Activated B cell treated with CpG ODN at 0.5 μM for 24 hours (primary cell): ENCODE results near the gene DOCK2. TPM values are rescaled to one million over a fixed set of nuclear protein-coding genes. Genes with fewer than 3 reads are reported as not detected.

Experiments
- ATAC-seq: fragments of 200-7000 bp; cut with Tn5 transposase; one replicate; pipeline ENCODE4 v1.10.0; 2021; ENCODE audit warnings: low read depth, mild to moderate bottlenecking, moderate library complexity
- CTCF ChIA-PET: fragments of 350-600 bp; sonication (Branson Sonifier 250); formaldehyde crosslinking; loops from one replicate; lab custom pipeline; 2021; ENCODE audit warnings: antibody characterized with exemption; lab: Charles Lee
- POLR2A ChIA-PET: fragments of 350-600 bp; sonication (Branson Sonifier 250); formaldehyde crosslinking; loops from one replicate; lab custom pipeline; 2021; ENCODE audit warnings: antibody characterized with exemption; lab: Charles Lee
- DNase-seq: peaks from one replicate; pipeline ENCODE4 v3.0.0; 2022
- H3K27ac Mint-ChIP-seq: one replicate; pipeline ENCODE4 v1.8.0; 2020; ENCODE audit warnings: mixed read lengths
- H3K27me3 Mint-ChIP-seq: one replicate; pipeline ENCODE4 v1.8.0; 2021; ENCODE audit warnings: mixed read lengths
- H3K36me3 Mint-ChIP-seq: one replicate; pipeline ENCODE4 v1.8.0; 2021; ENCODE audit warnings: low read depth, mixed read lengths
- H3K4me1 Mint-ChIP-seq: one replicate; pipeline ENCODE4 v1.8.0; 2021; ENCODE audit warnings: mixed read lengths
- H3K4me3 Mint-ChIP-seq: one replicate; pipeline ENCODE4 v1.8.0; 2020; ENCODE audit warnings: mild to moderate bottlenecking, mixed read lengths
- H3K9me3 Mint-ChIP-seq: one replicate; pipeline ENCODE4 v1.8.0; 2020; ENCODE audit warnings: mixed read lengths
- intact Hi-C: fragments of 100-400 bp; cut with micrococcal nuclease; formaldehyde crosslinking; loops from one replicate; pipeline ENCODE4 v1.15.1; 2024
- total RNA-seq: library from RNA; stranded (reverse); gene quantifications from 2 replicates; pipeline ENCODE4 v1.2.3, GENCODE V29; 2022
- TF ChIP-seq, protein P1 (sequence below): fragments of 200-600 bp; IDR thresholded peaks from one replicate; pipeline ENCODE4 v1.8.0; 2022; ENCODE audit warnings: antibody characterized with exemption, mild to moderate bottlenecking

DOCK2 gene
- total RNA-seq, 1 donor from 2014 or later = 344 TPM

DNA sequence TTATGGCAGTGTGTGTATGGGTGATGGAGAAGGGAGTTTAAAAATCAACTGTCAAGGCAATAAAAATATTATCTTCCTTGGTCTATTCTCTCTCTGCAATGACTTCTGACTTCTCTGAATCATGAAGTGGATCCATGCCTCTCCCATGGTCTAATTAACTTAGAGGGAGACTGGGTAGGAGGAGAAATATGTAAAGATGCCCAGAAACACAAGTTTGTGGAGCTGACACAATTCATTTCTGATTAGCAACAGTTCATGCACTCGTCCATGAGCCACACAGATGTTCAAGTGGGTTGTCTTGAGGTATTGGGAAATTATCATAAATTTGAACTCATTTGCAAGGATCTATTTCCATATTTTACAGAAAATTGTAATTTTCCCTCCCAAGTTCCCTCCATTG lies 305.1 kb downstream of the DOCK2 start:
- H3K27ac Mint-ChIP-seq = no peak overlapping the region
- no peak for DNase-seq
- peaks cover 48% of the 10 kb centered on the region for H3K36me3 Mint-ChIP-seq
- H3K9me3 Mint-ChIP-seq = no peaks in the 10 kb centered on the region
- no peak overlapping the region for H3K4me3 Mint-ChIP-seq
- TF ChIP-seq, protein P1, sequence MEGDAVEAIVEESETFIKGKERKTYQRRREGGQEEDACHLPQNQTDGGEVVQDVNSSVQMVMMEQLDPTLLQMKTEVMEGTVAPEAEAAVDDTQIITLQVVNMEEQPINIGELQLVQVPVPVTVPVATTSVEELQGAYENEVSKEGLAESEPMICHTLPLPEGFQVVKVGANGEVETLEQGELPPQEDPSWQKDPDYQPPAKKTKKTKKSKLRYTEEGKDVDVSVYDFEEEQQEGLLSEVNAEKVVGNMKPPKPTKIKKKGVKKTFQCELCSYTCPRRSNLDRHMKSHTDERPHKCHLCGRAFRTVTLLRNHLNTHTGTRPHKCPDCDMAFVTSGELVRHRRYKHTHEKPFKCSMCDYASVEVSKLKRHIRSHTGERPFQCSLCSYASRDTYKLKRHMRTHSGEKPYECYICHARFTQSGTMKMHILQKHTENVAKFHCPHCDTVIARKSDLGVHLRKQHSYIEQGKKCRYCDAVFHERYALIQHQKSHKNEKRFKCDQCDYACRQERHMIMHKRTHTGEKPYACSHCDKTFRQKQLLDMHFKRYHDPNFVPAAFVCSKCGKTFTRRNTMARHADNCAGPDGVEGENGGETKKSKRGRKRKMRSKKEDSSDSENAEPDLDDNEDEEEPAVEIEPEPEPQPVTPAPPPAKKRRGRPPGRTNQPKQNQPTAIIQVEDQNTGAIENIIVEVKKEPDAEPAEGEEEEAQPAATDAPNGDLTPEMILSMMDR = no peak
- ChIA-PET POLR2A (no interaction called here), CTCF (no interaction called here)
- H3K4me1 Mint-ChIP-seq = peaks cover 9% of the 10 kb centered on the region
- intact Hi-C loops = no loop called here
- no peak for ATAC-seq
- H3K27me3 Mint-ChIP-seq = no peaks in the 10 kb centered on the region

DNA sequence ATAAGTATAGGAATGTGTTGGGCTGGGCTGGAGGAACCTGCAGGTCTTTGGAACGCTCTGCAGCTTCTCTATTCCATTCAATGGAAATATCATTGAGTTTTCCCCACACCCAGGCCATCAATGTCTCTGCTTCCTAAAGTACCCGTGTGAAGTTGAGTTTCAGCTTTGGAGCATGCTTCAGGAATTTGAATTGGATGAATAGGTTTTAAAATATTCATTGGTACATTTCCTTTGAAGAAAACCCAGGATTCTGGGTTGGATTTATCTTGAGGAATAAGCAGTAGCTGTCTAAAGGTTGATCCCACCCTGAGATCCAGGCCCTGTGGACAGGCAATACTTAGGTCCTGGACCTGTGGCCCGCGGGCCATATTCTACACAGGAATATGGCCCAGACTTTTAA lies 306.0 kb downstream of the DOCK2 start:
- Mint-ChIP-seq H3K27me3 (no peaks in the 10 kb centered on the region), H3K4me3 (no peak overlapping the region), H3K36me3 (peaks cover 50% of the 10 kb centered on the region), H3K9me3 (no peaks in the 10 kb centered on the region), H3K27ac (no peak overlapping the region), H3K4me1 (peaks cover 9% of the 10 kb centered on the region)
- intact Hi-C loops = no loop called here
- TF ChIP-seq, protein P1 = no peak
- DNase-seq = no peak
- no peak for ATAC-seq
- ChIA-PET CTCF (no interaction called here), POLR2A (interaction anchor here (0.6 kb wide), 1 partner anchor 10 kb away, joined by 3 read pairs; no protein-coding TSS in a partner anchor)

DNA sequence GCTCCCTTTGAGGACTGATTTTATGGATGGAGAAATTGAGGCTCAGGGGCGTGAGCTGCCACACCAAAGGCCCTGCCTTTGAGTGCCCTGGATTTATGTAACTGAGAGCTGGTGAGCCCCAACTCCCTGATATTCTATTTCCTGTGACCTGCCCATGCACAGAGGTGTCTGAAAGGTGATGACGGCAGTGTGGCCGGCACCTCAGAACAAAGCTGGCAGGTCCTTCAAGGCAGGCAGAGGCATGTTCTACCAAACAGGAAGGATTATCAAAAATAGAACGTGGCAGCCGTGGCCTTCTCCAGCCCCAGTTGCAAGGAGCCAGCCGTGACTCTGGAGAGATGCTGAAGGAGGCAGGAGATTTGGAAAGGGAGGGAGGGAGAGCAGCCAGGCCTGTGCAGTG lies 307.0 kb downstream of the DOCK2 start:
- Mint-ChIP-seq H3K27me3 (no peaks in the 10 kb centered on the region), H3K4me3 (no peak overlapping the region), H3K27ac (no peak overlapping the region), H3K4me1 (peaks cover 9% of the 10 kb centered on the region), H3K9me3 (no peaks in the 10 kb centered on the region), H3K36me3 (peaks cover 54% of the 10 kb centered on the region)
- intact Hi-C loops = no loop called here
- ATAC-seq (no peak), DNase-seq (no peak)
- ChIA-PET CTCF (no interaction called here), POLR2A (no interaction called here)
- TF ChIP-seq, protein P1 = no peak

DNA sequence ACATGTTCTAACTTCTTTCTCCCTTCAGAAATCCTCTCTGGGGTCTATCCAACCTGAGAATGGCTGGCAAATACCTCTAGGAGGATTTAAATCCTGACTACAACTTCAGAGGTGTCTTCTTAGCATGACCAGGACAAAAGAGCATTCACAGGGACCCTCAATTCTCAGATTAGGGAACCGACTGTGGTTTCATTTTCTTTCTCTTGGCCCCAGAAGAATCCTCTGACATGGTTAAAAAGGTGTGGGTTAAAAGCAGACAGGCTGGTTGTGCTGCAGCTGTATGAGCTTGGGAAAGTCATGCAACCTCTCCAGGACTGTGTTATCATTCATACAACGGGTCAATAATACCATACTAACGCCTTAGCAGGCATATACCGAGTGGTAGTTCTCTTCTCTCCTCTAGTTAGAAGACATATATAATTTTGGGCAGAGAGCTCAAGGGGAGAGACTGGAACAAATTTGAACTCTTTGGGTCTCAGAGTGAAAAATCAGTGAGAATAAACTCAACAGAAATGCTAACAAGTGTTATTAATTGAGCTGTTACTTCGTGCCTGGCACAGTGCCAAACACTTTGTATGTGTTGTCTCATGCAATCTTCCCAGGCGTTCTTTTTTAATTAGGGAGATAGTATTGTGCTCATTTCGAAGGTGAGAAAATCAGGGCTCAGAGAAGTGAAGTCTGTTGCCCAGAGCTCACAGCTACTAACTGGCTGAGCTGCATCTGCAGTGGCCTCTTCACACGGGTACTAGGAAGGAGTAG lies 308.0 kb downstream of the DOCK2 start:
- intact Hi-C loops = no loop called here
- peaks cover 57% of the 10 kb centered on the region for H3K36me3 Mint-ChIP-seq

DNA sequence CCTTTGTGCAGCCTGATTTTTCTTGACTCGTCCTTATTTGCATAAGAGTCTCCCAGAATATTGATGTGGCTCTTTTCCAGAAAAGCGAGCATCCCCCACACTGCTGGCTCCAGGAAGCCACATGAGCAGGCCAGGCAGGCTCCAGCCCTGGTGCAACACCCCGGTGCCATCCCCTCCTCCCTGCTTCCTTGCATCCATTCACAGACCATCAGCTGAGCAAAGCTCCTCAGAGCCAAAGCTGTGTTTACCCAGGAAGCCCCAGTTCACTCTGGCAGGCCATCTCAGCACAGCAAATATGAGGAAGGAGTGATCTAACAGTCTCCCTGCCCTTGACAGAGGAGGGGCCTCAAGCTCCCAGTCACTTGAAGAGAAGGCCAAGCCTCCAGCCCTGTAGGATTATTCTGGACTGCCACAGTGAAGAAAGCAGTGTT lies 308.8 kb downstream of the DOCK2 start:
- ChIA-PET POLR2A (no interaction called here), CTCF (no interaction called here)
- Mint-ChIP-seq H3K9me3 (no peaks in the 10 kb centered on the region), H3K4me3 (no peak overlapping the region), H3K36me3 (peaks cover 58% of the 10 kb centered on the region), H3K27ac (no peak overlapping the region), H3K4me1 (peaks cover 9% of the 10 kb centered on the region), H3K27me3 (no peaks in the 10 kb centered on the region)
- TF ChIP-seq, protein P1 = no peak
- no peak for ATAC-seq
- intact Hi-C loops = no loop called here
- DNase-seq = no peak

More for the DNA sequence above, 308.0 kb downstream of the DOCK2 start:
- H3K9me3 Mint-ChIP-seq = no peaks in the 10 kb centered on the region
- H3K4me1 Mint-ChIP-seq = peaks cover 9% of the 10 kb centered on the region
- POLR2A ChIA-PET = no interaction called here
- no peak for DNase-seq
- no peaks in the 10 kb centered on the region for H3K27me3 Mint-ChIP-seq
- CTCF ChIA-PET = no interaction called here
- H3K4me3 Mint-ChIP-seq = no peak overlapping the region
- peak overlapping the region; percentile 71 for H3K27ac Mint-ChIP-seq
- no peak for ATAC-seq
- TF ChIP-seq, protein P1 = no peak
